GM19455 (cell line): Measurements from ENCODE around the gene NRP2.

Experiments
- ATAC-seq: cut with Tn5 transposase; IDR thresholded peaks from one replicate; pipeline ENCODE4 v1.9.1; 2021; ENCODE audit not compliant: unreplicated experiment

The NRP2 gene

DNA sequence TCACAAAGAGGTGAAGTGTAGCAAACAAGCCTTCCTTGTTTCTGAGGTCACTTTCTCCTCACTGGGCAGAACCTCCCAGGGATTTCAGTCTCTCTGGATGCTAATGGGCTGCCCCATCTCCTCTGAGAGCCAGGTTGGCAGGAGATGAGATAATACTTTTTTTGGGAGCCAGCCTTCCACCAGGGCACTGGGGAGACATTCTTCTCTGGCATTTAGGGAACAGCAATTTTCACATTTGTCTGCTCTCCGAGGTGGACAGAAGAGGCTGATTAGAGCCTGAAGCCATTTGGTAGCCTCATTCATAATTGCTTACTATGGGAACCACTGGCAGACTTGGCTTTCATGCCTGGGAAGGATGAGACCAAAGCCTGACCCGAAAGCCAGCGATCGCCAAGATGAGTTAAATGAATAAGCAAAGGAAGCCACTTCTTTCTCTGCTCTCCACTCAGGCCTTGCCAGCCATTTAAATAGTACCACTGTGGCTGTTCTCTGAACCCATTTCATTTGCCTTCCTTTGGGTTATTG, 70.1 kb downstream of the NRP2 start:
- no peak for ATAC-seq

DNA sequence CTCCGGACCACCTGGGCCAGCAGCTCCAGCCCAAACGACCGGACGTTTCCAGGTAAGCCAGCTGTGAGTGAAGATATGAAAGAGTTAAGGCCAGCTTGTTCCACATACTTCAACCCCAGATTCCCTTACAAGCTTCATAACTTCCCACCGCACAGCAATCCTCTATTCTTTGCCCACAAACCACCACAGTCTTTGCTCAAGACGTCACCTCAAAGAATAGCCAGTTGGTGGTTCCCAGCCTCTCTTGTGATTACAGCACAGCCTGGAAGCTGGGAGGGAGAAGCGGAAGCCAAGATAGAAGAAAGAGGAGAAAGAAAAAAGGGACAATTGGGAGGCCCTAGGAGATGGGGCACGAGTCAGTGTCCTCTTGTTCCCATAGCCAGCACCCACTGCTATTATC, 70.6 kb downstream of the NRP2 start:
- no peak for ATAC-seq

DNA sequence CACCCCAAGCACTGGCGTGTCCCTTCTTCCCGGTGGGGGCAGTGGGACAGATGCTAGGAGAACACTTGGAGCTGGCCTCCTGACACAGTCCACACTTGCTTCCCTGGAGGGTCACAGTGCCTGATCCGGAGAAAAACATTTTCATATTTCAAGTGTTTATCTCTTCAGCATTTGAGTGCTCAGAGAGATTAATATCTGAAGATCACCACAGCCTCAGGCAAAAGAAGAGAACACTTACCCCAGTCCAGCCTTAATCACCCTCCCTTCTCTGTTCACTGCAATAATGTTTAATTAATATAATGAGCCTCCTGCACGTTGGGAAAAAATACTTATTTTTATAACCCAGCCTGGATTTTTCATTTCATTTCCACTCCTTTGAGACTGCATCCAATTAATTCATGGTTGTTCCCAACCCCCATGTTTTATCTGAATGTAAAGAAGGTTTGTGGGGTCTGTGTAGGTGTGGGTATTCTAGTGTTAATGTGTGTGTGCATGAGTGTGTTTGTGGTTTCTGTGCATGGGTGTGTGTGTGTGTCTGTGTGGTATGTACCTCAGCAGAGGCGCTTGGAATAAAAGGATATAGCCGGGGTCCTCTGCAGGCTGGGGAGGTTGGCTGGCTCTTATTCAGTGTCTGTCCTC, 72.1 kb downstream of the NRP2 start:
- no peak for ATAC-seq

DNA sequence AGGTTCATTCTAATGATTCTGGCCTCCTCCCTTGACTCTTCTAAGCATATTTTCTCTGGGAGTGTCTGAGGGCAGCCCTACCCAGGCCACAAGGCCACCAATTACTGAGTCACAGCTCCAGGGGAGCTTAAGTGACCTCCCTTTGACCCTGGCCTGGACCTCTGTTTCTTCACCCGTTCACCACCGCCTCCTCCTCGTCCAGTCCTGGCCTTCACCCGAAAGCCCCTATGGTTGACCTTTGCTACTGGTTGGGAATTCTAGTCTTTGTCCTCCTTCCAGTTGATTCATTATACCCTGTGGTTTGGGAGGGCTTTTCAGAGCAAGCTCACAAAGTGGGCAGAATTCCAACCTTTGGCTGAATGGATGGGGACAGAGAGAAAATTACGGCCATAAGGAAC, 72.6 kb downstream of the NRP2 start:
- no peak for ATAC-seq

DNA sequence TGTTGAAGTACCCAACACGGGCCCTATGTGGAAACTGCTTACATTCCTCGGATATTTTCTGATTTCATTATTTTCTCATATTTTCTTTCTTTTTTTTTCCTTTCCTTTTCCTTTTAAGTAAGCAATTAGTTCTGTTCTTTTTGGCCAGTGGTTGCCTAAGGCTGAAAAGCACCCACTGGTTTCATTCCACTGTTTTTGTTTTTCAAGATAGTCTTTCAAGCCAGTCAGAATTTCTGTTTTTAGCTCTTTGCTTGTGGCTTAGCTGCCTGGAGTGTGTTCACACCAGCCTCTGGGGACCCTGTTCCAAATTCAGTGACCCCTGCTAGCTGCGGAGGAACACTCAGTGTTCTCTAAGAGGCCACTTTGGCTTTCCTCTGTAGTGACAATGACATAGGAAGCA, 73.6 kb downstream of the NRP2 start:
- ATAC-seq, result no peak

DNA sequence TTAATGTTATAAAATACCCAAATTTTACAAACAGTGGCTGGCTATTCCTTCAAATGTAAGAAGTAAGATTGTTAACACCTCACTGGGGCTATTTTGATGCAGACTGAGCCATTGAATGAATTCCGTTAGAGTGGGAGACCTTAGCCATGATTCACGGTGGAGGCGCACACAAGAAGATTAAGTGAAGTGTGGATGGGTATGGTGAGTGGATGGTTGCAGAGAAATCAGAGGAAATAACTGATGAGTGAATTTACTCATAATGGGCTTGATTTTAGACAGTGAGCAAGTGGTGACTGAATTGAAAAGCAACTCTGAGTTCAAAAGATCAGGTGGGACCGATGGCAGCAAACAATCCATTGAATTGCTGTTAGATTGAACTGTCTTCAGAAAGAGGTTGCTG, 75.0 kb downstream of the NRP2 start:
- ATAC-seq, result no peak

DNA sequence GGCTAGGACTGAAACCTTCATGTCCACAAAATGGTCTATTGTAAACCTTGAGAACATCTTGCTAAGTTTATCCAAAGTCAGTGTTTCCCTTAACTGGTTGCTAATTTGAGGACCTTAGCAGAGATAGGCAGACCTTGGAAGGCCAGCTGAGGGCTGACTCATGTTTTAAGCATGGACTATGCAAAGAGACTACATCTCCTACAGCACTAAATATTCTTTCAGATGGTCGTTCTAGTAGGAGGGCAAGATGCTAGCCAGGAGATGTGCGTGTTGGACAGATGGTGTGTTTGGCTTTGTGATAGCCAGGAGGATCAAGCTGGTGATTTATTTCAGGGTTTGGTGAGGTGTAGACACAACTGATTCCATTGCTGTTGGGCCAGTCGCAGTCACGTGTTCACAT, 75.8 kb downstream of the NRP2 start:
- no peak for ATAC-seq

DNA sequence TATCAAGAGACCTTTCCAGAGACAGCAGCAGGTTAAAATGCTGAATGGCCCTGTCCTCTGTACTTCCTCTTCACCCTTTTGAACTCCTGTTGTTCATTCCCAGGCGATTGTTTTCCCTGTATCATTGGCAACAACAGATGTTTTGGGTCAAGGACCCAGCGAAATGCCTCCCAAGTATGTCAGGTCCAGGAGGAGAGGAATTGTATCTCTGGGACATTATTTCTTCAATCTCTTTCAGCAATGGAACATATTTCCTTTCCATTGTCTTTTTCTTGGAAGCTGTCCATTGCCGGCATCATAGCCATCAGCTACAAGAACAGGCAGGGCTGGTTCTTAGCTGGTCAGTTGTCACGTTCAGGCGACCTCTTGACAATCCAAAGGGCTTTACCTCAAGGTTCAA, 76.2 kb downstream of the NRP2 start:
- no peak for ATAC-seq

DNA sequence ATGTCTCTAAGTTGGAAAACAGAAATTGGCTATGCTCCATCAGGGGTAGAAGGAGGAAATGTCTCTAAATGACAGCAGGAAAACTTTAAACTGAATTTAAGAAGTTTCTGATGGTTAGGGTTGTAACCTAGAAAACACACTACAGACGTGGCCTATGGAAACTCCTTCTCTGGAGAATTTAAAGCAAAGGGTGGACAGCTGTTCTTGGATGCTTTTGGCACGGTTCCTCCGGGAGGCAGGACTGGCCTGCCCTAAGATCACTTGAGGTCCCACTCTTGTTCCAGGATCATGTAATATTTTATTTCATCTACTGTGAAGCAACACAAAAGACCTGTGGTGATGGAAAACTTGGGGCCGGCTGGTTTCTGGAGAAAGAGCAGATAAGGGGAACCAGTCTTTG, 77.0 kb downstream of the NRP2 start:
- no peak for ATAC-seq

DNA sequence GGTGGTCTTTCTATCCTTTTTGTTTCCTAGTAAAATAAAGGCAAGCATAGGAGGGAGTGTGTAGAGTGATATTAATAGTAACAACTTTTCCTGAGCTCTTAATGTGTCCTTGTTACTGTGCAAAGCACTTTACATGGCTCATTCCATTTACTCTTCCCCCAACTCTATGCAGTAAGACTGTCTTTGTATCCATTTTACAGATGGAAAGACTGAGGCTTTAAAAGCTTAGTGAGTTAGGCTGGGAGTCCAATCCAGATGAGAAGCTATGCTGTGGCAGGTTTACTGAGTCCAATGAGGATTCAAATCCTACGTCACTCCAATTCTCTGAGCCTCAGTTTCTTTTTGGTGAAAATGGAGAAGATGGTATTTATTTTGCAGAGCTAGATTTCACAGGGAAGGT, 77.4 kb downstream of the NRP2 start:
- no peak for ATAC-seq

DNA sequence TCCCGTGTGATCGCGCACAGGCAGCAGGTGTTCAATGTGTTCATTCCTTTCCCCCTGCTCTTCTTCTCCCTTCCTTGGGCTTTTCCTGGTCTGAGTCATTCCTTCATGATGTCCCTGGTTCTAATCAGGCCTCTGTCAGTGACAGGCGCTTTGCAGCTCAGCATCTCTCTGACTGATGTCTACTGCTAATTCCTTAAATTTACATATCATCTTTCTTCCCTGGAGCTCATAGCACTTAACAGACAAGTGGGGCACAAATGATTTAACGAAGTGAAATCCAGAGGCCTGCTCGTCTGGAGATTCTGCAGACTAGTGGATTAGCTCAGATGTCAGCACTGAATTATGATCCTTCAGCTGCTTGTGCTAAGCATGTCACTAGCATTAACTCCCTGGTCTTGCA, 77.9 kb downstream of the NRP2 start:
- no peak for ATAC-seq

DNA sequence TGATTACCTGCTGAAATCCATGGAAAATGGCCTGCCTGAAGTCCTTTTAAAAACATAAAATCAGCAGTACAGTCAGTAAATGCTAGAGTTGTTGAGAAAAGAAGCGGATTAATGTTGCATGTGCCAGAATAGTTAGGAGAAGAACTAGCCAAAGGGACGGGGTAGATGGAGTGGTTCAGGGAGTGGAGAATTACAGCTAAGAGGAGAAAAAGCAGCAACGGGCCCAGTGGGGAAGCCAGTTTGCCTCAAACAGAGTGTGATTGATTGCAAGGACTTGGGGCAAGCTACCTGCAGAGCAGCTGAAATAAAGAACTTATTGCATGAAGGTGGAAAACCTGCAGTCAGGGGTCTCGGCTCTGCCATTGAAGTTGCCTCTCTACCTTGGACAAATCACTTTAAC, 79.1 kb downstream of the NRP2 start:
- no peak for ATAC-seq

DNA sequence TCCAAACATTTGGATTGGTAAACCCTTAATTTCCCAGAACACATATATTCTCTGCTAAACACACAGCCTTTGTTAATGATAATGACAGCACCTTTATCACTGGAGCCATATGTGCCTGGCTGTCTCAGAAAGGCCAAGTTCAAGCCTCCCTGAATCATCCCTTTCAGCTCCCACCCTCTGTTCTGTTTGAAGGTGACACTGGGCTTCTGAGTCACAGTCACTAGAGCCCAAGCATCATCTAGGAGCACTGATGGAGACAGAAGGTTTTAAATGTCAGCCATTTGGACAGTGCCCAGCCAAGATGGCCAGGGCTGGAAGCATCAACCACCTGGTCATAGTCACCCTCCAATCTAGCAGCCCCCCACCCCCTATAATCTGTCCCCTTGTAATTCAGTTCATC, 80.6 kb downstream of the NRP2 start:
- ATAC-seq, result no peak

DNA sequence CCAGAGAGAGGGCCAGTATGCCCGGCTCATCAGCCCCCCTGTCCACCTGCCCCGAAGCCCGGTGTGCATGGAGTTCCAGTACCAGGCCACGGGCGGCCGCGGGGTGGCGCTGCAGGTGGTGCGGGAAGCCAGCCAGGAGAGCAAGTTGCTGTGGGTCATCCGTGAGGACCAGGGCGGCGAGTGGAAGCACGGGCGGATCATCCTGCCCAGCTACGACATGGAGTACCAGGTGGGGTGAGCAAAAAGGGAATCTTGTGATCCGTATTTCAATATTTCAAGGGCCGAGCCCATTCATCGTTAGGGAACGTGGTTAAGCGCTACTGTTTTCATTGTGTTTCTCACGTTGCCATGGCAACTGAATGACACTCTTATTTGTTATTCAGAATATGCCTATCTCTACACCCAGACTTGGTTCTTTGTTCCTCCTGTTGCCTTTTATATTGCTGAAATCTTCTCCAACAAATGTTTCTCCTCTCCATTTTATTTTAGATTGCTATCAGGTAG, 81.5 kb downstream of the NRP2 start:
- no peak for ATAC-seq

DNA sequence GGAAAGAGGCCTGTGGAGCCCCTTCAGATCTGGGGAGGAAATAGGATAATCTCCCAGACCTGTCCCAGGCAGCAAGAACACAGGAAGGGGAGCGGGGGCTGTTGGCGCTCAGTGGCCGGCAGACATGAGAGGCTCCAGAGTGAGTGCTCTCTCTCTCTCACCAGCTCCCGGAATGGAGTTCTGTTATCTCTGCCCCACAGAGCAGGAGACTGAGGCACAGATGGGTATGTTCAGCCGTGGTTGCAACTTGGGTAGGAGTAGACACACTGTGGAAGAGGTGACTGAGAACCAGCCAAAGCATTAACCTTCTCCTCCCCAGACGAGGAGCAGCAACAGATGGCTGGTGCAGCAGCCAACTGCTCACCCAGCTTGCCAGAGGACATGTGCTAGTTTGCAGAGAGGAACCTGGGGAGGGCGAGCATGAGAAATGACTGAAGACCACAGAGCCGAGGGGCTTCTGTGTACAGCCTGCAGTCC, 82.0 kb downstream of the NRP2 start:
- no peak for ATAC-seq

DNA sequence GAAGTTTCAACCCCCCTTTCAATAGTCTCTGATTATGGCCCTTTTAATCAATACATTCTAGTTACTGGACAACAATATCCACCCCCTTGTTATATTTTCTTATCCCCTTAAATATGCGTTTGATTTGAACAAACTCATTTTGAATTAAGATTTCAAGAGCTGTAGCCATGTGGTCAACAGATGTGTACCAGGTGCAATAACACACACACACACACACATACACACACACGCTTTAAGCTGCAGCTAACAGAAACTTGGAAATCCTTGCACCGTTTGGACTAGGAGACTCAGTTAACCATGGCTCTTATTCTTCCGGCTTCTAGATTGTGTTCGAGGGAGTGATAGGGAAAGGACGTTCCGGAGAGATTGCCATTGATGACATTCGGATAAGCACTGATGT, 82.8 kb downstream of the NRP2 start:
- no peak for ATAC-seq

DNA sequence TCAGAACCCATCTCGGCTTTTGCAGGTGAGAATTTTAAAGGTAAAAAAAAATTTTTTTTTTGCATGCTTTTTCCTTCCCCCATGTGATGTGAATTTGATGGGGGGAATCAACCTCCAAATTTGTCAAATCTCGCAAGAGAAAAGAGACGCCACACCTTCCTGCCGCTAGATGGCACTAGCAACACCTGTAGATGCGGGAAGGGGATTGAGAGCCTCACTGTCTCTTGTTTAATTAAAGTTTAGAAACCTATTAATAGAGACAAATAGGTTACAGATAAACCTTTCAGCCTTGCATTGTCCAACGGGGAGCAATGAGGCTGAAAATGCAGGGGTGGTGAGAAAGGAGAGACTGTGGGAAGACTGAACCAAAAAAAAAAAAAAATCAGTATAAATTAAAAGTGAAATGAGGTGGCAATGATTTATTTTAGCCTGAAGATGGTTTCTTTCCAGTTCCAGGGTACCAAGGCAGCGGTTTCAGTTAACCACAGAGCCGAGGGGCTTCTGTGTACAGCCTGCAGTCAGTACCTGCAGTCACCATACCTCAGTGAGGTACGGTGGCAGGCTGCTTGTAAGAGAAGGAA, 84.6 kb downstream of the NRP2 start:
- peak; percentile 61 for ATAC-seq

DNA sequence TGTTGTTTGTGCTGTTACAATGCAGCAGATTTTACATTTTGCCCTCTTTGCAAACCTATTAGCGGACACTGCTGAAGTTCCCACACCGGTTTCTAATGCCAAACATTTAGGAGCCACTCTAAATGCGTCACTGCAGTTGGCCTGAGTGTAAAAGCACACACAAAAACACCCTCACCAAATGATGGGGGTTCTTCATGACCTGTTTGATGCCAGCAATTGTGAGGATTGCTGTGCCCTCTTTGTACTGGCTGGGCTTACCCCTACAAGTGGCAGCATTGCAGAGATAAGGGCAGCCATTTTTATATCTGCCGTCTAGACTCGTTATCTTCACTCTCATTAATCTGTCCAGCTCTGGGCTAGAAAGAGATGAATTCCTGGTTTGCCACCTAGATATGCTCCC, 85.3 kb downstream of the NRP2 start:
- ATAC-seq, result no peak

DNA sequence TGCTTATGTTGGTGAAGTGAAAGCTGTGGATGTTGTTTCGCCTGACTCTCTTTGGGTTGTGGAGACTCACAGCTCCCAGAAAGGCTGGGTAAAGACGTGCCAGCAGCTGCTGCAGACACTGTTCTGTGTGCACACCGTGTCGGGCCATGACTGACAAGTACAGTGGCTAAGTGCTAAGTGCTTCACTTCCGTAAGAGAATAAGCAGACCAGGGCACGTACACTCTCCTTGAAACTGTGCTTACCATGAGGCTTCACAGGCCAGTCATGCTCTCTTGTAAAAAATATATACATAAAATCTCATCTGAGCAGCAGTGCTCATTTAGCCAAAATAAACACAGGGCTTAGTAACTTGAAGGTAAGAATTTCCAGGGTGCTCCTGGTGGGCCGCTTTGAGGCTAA, 86.0 kb downstream of the NRP2 start:
- no peak for ATAC-seq

DNA sequence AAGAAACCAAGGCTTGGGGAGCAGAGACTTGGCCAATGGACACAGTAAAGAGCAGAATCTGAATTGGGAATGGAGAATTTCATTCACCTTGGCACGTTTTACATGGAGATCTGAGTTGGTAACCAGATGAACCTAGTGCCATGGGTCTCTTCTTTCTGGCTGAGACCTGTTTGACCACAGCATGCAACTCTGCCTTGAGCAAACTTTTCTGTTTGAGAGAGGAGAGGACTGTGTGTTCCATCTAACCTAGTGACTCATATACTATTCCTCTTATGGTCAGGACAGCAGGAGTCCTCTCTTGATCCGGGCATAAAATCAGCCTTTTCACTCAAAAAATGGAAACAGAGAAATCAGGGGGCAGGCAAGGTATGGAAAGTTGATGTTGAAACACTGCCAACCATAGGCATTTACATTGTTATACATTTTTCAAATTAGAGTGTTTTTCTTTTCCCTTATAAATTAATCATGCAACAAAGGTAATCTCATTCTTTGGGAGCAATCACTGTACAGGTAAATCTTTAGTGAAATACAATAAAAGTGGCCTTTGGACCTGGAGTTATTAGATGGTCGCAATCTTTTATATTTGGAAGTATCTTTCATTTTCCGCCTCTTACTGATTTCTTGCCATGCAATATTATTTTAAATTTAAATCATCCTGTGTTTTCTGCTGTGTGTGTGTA, 86.7 kb downstream of the NRP2 start:
- ATAC-seq, result no peak

DNA sequence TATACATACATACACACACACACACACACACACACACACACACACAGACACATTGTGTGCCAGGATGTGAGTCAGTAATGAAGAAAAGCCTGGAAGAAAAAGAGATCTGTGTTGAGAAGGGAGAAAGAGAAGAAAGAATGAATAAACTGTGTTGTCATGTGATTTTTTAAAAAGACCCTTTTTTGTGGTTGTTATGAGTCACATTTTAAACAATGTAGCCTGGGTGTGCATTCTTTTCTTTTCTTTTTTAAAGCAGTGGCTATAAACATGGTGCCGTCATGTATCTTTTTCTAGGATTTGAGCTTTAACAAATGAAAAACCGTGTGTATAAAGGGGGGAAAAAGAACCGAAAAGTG, 87.2 kb downstream of the NRP2 start:
- ATAC-seq, result no peak

DNA sequence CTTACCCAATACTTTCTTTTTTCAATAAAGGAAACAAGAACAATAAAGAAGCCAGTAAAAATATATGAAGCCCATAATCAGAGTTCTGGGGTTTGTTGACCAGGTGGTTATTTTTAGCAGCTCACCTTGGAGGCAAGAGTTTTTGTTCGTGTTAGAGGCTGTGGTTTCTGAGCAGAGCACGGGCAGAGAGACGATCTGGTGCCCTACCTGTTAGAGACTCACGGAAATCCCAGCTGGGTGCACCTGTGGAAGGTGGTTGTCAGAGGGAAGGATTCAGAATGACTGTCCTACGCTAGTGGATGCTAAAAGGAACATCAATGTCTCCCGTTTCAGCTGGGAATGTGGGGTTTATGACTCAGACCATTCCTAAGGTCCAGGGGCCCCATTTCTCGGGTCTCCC, 87.6 kb downstream of the NRP2 start:
- no peak for ATAC-seq
